Ishikawa (cell line): Measurements from ENCODE around the gene SFT2D3.

Experiments used
- CEBPB ChIP-seq: IDR thresholded peaks from 2 replicates; pipeline ENCODE4 v1.6.1; 2012
- CREB1 ChIP-seq: IDR thresholded peaks from 2 replicates; pipeline ENCODE4 v1.6.1; 2012; ENCODE audit warnings: low read depth
- EP300 ChIP-seq: IDR thresholded peaks from 2 replicates; pipeline ENCODE4 v1.6.1; 2012; ENCODE audit warnings: borderline replicate concordance
- FOXM1 ChIP-seq: IDR thresholded peaks from 2 replicates; pipeline ENCODE4 v1.6.1; 2012; ENCODE audit warnings: low read depth, borderline replicate concordance
- NFIC ChIP-seq: IDR thresholded peaks from 2 replicates; pipeline ENCODE4 v1.6.1; 2012
- RAD21 ChIP-seq: IDR thresholded peaks from 2 replicates; pipeline ENCODE4 v1.6.1; 2012; ENCODE audit warnings: low read depth
- TAF1 ChIP-seq: IDR thresholded peaks from 2 replicates; pipeline ENCODE4 v1.6.1; 2012; ENCODE audit warnings: low read depth, mild to moderate bottlenecking
- TCF12 ChIP-seq: IDR thresholded peaks from 2 replicates; pipeline ENCODE4 v1.6.1; 2012; ENCODE audit warnings: low read depth
- TEAD4 ChIP-seq: IDR thresholded peaks from 2 replicates; pipeline ENCODE4 v1.6.1; 2012
- YY1 ChIP-seq: IDR thresholded peaks from 2 replicates; pipeline ENCODE4 v1.6.1; 2012; ENCODE audit warnings: low read depth
- ZBTB7A ChIP-seq: IDR thresholded peaks from 2 replicates; pipeline ENCODE4 v1.6.1; 2012; ENCODE audit warnings: low read depth
- TF ChIP-seq, protein P1 (sequence below): IDR thresholded peaks from 2 replicates; pipeline ENCODE4 v1.6.1; 2012; ENCODE audit warnings: low read depth, mild to moderate bottlenecking
- TF ChIP-seq, protein P2 (sequence below): IDR thresholded peaks from 2 replicates; pipeline ENCODE4 v1.6.1; 2012
- TF ChIP-seq, protein P3 (sequence below): IDR thresholded peaks from 2 replicates; pipeline ENCODE4 v1.6.1; 2012

DNA sequence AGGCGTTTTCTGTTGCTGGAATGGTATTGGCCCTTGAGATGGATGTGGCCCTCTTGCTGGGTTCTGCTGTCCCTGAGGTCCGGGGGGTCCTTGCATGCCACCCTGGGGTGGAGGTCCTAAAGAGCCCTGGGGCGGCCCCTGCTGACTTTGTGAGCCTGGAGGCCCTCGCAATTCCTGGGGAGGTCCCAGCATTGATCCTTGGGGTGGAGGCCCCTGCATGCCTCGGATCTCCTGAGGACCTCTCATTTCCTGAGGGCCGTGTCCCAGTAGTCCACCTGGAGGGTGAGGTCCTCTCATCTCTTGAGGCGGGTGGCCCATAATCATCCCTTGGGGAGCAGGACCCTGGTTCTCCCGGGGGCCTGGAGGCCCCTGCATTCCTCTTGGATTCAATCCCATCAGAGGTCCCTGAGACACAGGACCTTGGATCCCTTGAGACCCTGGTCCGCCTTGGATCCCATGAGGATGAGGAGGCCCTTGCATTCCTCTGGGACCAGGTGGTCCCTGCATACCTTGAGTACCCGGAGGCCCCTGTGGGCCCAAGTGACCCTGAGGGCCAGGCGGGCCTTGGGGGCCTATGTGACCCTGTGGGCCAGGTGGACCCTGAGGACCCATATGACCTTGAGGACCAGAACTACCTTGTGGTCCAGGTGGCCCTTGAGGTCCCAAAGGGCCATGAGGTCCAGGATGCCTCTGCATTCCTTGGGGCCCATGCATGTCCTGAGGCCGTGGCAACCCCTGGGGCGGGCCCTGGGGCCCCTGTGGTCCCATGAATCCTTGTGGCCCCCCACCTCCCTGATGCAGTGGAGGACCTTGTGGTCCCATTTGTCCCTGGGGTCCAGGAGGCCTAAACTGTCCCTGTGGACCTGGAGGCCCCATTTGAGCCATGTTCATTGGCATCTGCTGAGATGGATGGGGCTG, 18.3 kb downstream of the SFT2D3 start:
- TF ChIP-seq TAF1 (no peak), TEAD4 (no peak), YY1 (no peak), ZBTB7A (no peak), CEBPB (no peak), RAD21 (no peak), EP300 (no peak), CREB1 (no peak), NFIC (no peak), TCF12 (no peak), FOXM1 (no peak)
- TF ChIP-seq, protein P1, sequence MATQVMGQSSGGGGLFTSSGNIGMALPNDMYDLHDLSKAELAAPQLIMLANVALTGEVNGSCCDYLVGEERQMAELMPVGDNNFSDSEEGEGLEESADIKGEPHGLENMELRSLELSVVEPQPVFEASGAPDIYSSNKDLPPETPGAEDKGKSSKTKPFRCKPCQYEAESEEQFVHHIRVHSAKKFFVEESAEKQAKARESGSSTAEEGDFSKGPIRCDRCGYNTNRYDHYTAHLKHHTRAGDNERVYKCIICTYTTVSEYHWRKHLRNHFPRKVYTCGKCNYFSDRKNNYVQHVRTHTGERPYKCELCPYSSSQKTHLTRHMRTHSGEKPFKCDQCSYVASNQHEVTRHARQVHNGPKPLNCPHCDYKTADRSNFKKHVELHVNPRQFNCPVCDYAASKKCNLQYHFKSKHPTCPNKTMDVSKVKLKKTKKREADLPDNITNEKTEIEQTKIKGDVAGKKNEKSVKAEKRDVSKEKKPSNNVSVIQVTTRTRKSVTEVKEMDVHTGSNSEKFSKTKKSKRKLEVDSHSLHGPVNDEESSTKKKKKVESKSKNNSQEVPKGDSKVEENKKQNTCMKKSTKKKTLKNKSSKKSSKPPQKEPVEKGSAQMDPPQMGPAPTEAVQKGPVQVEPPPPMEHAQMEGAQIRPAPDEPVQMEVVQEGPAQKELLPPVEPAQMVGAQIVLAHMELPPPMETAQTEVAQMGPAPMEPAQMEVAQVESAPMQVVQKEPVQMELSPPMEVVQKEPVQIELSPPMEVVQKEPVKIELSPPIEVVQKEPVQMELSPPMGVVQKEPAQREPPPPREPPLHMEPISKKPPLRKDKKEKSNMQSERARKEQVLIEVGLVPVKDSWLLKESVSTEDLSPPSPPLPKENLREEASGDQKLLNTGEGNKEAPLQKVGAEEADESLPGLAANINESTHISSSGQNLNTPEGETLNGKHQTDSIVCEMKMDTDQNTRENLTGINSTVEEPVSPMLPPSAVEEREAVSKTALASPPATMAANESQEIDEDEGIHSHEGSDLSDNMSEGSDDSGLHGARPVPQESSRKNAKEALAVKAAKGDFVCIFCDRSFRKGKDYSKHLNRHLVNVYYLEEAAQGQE: no peak
- TF ChIP-seq, protein P2, sequence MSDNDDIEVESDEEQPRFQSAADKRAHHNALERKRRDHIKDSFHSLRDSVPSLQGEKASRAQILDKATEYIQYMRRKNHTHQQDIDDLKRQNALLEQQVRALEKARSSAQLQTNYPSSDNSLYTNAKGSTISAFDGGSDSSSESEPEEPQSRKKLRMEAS: no peak
- TF ChIP-seq, protein P3, sequence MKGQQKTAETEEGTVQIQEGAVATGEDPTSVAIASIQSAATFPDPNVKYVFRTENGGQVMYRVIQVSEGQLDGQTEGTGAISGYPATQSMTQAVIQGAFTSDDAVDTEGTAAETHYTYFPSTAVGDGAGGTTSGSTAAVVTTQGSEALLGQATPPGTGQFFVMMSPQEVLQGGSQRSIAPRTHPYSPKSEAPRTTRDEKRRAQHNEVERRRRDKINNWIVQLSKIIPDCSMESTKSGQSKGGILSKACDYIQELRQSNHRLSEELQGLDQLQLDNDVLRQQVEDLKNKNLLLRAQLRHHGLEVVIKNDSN: no peak
